Fibroblast of pulmonary artery (primary cell): ENCODE results near the gene COL11A2.

Experiments used
- DNase-seq: peaks from one replicate; pipeline ENCODE4 v3.0.0-alpha.2; 2010; ENCODE audit warnings: low read depth
- H3K4me3 ChIP-seq: replicated peaks from 2 replicates; pipeline ENCODE4 v1.5.1; 2011; ENCODE audit warnings: low read depth, mild to moderate bottlenecking, control low read depth, low read length, moderate library complexity
- TF ChIP-seq, protein P1 (sequence below): IDR thresholded peaks from 2 replicates; pipeline ENCODE4 v1.5.1; 2011; ENCODE audit warnings: mild to moderate bottlenecking, control low read depth, low read length, inconsistent platforms; ENCODE audit errors: missing control alignments

Gene COL11A2

DNA sequence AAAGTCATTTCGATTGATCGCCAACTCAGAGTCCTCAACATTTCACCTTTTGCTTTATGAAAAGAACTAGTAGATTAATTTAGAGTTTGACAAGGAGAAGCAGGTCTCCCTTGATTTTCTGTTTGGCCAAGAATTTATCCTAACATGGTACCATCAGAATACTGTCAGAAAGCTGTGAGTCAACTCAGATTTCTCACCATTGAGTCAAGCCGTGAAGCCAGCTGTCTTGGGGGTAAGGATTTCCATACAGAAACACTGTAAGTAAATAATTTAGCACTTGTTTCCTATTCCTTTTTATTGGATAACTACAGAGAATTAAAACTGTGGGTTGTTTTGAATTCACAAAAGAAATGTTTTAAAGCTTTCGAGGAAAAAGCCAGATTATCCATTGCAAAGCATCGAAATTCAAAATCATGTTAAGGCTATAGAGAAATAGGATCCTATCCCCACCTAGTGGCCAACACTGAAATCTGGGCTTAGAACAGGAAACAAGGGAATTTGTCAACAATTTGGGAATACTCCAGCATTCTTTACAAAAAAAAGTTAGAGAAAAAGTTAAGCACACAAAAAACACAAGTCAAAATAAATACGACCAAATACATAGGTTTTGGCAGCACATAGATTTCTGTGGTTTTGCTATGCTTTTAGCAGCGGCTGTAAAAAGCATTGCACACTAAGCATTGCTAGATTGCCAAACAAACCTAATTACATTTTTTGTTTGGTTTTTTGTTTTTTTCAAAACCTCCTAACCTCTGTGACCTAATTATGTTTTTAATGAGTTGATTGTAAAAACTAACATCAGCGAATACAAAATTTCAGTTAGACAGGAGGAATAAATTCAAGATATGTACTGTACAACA, 44.2 kb downstream of the COL11A2 start:
- no peak overlapping the region for H3K4me3 ChIP-seq
- peak; percentile 80 for DNase-seq
- TF ChIP-seq, protein P1, sequence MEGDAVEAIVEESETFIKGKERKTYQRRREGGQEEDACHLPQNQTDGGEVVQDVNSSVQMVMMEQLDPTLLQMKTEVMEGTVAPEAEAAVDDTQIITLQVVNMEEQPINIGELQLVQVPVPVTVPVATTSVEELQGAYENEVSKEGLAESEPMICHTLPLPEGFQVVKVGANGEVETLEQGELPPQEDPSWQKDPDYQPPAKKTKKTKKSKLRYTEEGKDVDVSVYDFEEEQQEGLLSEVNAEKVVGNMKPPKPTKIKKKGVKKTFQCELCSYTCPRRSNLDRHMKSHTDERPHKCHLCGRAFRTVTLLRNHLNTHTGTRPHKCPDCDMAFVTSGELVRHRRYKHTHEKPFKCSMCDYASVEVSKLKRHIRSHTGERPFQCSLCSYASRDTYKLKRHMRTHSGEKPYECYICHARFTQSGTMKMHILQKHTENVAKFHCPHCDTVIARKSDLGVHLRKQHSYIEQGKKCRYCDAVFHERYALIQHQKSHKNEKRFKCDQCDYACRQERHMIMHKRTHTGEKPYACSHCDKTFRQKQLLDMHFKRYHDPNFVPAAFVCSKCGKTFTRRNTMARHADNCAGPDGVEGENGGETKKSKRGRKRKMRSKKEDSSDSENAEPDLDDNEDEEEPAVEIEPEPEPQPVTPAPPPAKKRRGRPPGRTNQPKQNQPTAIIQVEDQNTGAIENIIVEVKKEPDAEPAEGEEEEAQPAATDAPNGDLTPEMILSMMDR: peak; percentile 83

DNA sequence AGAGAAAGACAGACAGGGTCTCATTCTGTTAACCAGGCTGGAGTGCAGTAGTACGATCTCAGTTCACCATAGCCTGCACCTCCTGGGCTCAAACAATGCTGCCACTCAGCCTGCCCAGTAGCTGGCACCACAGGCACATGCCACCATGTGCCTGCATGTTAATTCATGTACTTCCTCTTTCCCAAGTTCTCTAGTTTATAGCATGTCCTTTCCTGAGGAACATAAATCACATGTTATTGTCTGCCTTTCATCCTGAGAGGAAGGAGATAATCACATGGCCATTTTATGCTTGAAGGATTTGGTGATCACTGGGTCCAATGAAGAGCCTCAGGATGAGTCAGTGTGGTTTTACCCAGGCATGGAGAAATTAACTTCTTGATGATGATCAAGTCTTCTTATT, 47.9 kb downstream of the COL11A2 start:
- no peak overlapping the region for H3K4me3 ChIP-seq
- DNase-seq: no peak
- TF ChIP-seq, protein P1: no peak

DNA sequence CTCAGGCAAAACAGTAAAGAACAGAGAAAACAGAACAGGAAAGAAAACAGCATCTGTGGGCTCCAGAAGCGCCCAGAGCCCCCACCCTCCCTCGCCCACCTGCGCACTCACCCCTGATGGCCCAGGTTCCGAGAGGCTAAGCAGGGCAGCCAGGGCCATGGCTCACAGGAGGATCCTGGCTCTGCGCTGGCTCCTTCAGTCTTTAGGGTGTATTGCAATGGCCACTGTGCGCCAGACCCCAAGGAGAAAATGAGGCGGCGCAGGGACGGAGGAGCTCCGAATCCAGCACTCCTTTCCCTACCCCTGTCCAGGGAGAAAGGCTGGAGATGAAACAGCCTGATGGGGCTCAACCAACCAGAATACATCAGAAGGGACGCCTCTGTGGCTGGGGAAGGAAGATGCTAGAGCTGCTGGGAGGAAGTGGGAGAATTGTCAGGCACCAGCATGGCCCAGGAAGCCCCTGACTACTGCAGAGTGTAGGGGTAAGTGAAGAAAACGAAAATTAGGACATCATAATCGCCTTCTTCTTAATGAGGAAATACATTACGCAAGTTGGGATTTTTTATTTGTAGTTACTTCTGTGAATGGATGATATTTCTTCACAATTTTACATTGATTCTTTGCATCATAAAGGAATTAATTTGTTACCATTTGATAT, 49.0 kb downstream of the COL11A2 start:
- TF ChIP-seq, protein P1: no peak
- H3K4me3 ChIP-seq: no peak overlapping the region
- no peak for DNase-seq

DNA sequence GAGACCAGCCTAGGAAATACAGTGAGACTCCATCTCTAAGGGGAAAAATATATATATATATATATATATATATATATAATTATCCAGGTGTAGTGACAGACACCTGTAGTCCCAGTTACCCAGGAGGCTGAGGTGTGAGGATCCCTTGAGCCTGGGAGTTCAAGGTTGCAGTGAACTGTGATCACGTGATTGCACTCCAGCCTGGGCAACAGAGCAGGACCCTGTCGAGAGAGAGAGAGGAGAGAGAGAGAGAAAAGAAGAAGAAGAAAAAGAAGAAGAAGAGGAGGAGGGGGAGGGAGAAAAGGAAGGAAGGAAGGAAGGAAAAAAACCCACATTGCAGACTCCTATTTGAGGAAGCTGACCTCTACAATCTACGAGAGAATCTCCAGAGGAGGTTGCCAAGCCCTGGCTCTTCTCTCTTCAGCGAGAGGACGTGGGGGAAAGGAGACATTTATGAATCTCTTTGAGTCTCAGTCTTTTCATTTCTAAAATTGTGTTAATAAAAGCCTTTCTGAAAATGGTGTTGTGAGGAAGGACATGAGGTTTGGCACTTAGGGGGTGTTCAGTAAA, 49.7 kb downstream of the COL11A2 start:
- TF ChIP-seq, protein P1: no peak
- no peak overlapping the region for H3K4me3 ChIP-seq
- no peak for DNase-seq

DNA sequence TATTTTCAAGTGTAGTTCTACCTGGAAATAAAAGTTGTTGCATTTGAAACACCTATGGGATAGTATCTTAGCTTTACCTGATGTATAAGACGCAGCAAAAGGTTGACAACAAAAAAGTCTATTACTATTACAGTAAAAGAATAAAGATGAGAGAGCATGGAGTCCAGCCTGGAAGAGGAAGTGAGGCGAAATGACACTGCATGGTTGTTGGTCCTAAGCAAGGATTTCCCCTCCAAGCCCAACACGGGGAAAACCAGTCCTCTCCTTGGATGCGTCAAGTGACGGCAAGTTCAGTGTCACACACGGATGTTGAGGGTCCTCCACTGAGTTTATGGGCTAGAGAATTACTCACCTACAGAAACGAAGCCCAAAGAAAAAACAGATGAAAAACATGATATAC, 51.7 kb downstream of the COL11A2 start:
- no peak overlapping the region for H3K4me3 ChIP-seq
- TF ChIP-seq, protein P1: no peak
- DNase-seq: no peak

DNA sequence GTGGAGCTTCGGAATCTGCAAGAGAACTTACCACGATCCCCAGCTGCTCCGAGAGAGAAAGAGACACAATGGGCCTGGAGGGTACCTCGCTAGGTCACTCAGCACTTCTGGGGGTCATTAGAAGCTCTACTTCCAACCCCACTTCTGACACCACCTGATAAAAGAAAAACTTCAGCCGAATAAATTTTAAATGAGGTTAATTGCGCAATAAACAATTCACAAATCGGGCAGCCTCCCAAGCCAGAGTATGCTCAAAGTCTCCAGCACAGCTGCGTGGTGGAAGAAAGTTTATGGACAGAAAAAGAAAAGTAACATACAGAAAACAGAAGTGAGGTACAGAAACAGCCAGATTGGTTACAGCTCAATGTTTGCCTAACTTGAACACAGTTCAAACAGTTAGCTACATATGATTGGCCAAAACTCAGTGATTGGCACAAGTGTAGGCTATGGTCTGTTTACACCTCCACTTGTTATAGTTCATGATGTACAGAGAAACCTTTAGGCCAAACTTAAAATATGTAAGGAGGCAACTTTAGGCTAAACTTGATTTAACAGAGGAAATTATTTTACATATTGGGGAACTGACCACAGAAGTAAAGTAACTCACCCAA, 52.6 kb downstream of the COL11A2 start:
- DNase-seq: no peak
- TF ChIP-seq, protein P1: no peak
- no peak overlapping the region for H3K4me3 ChIP-seq
